ENCODE results near the gene CPN2.

DNA sequence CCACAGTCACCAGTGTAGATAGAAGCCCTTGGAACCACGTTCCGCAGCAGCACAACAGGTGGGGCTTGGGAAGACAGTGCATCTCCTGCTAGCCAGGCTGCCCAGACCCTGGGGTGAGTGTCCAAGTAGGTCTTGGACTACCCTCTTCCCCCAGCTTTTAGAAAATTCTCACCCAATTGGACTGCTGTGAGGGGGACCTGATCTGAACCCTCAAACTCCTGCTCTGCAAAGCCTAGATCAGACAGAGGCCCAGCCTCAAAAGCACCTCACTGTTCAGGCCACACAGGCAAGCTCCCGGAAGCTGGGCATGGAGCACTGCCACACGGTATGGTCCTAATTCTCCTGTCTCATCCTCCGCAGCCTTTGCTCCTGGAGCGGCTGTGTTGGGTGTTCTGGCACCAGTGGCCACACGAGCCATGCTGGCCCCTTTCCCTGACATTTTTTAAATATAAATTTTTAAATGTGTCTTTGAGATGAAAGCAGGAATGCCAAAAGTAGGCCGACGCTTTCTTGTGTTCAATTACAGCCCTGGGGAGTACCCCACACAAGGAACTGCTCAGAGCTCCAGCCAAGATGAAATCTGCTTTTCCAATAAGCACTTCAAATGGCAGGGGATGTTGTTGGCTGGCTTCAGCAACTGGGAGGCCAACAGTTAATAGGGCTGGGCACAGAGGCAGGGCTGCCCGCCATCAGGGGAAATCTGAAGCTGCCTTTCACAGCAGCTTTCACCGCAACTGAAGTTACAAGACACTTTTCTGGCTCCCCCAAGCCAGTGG lies 40.9 kb downstream of the CPN2 start:
- TF ChIP-seq, protein P1, sequence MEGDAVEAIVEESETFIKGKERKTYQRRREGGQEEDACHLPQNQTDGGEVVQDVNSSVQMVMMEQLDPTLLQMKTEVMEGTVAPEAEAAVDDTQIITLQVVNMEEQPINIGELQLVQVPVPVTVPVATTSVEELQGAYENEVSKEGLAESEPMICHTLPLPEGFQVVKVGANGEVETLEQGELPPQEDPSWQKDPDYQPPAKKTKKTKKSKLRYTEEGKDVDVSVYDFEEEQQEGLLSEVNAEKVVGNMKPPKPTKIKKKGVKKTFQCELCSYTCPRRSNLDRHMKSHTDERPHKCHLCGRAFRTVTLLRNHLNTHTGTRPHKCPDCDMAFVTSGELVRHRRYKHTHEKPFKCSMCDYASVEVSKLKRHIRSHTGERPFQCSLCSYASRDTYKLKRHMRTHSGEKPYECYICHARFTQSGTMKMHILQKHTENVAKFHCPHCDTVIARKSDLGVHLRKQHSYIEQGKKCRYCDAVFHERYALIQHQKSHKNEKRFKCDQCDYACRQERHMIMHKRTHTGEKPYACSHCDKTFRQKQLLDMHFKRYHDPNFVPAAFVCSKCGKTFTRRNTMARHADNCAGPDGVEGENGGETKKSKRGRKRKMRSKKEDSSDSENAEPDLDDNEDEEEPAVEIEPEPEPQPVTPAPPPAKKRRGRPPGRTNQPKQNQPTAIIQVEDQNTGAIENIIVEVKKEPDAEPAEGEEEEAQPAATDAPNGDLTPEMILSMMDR (IDR thresholded peaks at IDR 0.05) = no peak
- no peak for TF ChIP-seq POLR2A (IDR thresholded peaks at IDR 0.05)

All from uterus (tissue), 2 donors.